Lung (tissue), 13 donors: Measurements from ENCODE around the gene TRIML2. TPM values are rescaled to one million over a fixed set of nuclear protein-coding genes. Genes with fewer than 3 reads are reported as not detected.

Source experiments
- ATAC-seq: fragments of 200-7000 bp; cut with Tn5 transposase; one replicate; pipeline ENCODE4 v1.9.1; 2020; ENCODE audit warnings: moderate number of reproducible peaks; ENCODE audit not compliant: insufficient read depth, low FRiP score
- DNase-seq, 3 donors: peaks; one replicate each; pipeline ENCODE4 v3.0.0-alpha.2; 2013 to 2017
- H3K27ac ChIP-seq, 2 donors: one replicate each; pipeline ENCODE4 v1.5.1; 2013; ENCODE audit warnings: mild to moderate bottlenecking in 2 of 2, moderate library complexity in 2 of 2, control low read depth in 1 of 2, inconsistent platforms in 1 of 2, low read depth in 1 of 2, low read length in 1 of 2
- H3K27me3 ChIP-seq, 3 donors: one replicate each; pipeline ENCODE4 v1.5.1; 2013; ENCODE audit warnings: low read length in 2 of 3; ENCODE audit not compliant: control insufficient read depth in 3 of 3, insufficient read depth in 3 of 3
- H3K36me3 ChIP-seq, 4 donors: one replicate each; pipeline ENCODE4 v1.5.1; 2013; ENCODE audit warnings: low read length in 4 of 4, mild to moderate bottlenecking in 1 of 4, moderate library complexity in 1 of 4; ENCODE audit not compliant: control insufficient read depth in 4 of 4, insufficient read depth in 4 of 4
- H3K4me1 ChIP-seq, 5 donors: one replicate each; pipeline ENCODE4 v1.5.1; 2013; ENCODE audit warnings: low read length in 5 of 5, mild to moderate bottlenecking in 2 of 5, moderate library complexity in 1 of 5; ENCODE audit not compliant: control insufficient read depth in 5 of 5, insufficient read depth in 5 of 5
- H3K4me3 ChIP-seq: one replicate; pipeline ENCODE4 v1.5.1; 2013; ENCODE audit warnings: mild to moderate bottlenecking, control low read depth, moderate library complexity
- H3K9ac ChIP-seq, 2 donors: one replicate each; pipeline ENCODE4 v1.5.1; 2013; ENCODE audit warnings: low read length in 2 of 2, control low read depth in 1 of 2; ENCODE audit not compliant: insufficient read depth in 1 of 2
- H3K9me3 ChIP-seq, 4 donors: one replicate each; pipeline ENCODE4 v1.5.1; 2013; ENCODE audit warnings: low read length in 3 of 4, mild to moderate bottlenecking in 1 of 4, moderate library complexity in 1 of 4; ENCODE audit not compliant: control insufficient read depth in 4 of 4, insufficient read depth in 3 of 4
- WGBS, 2 donors: extraction: QIAGEN DNeasy Blood & Tissue Kit; methylation state at CpG; one replicate each; pipeline ENCODE4 v1.1.7; 2013; 5-methylcytosine and 5-hydroxymethylcytosine counted together
- polyA plus RNA-seq, 2 donors: library from polyadenylated mRNA; stranded (reverse); fragments of 200-250 nt; gene quantifications; one replicate each; pipeline ENCODE4 v1.2.1, GENCODE V29; 2013
- small RNA-seq: library from RNA; depleted of rRNA; stranded (forward); fragments of <200 nt; gene quantifications from one replicate; pipeline ENCODE3, GENCODE V24; 2014; ENCODE audit warnings: low replicate concordance
- total RNA-seq, 2 donors: library from RNA; depleted of rRNA in 1 of 2; stranded (reverse); fragments of >200 nt in 1 of 2; gene quantifications; one replicate each; pipeline ENCODE4 v1.2.1, GENCODE V29; 2014 to 2021
- TF ChIP-seq, protein P1 (sequence below): IDR thresholded peaks from 2 replicates; pipeline ENCODE4 v1.5.1; 2012; ENCODE audit warnings: mild to moderate bottlenecking; ENCODE audit errors: control extremely low read depth, extremely low read depth
- donor health status: control.
- donor health status: control.
- donor health status: Bipolar disorder and iron deficiency.
- donor health status: healthy.
- donor health status: DM: yes; HTN: yes; CAD: no.

TRIML2 gene
- total and polyA plus RNA-seq, 4 donors, result 0.07 to 0.08 TPM; not detected in 2

DNA sequence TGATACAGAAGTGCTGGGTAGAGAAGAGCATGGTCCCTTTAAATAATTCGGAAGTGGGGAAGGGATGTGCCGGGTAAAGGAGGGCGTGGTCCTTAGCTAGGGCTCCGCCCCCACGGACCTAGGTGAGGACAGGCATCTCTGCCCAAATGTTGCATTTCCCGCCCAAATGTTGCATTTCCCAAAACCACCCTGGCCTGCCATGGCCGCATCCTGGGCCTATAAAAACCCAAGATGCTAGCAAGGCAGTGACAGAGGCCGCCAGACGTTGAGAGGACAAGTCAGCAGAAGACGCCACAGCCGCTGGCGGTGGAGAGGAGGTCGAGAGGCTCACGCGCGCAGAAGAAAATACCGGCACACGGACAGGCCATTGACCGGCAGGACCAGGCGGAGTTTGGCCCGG, 67.7 kb downstream of the TRIML2 start:
- H3K27me3 ChIP-seq, result no peaks in the 10 kb centered on the region
- no peak overlapping the region for H3K4me3 ChIP-seq
- TF ChIP-seq, protein P1, sequence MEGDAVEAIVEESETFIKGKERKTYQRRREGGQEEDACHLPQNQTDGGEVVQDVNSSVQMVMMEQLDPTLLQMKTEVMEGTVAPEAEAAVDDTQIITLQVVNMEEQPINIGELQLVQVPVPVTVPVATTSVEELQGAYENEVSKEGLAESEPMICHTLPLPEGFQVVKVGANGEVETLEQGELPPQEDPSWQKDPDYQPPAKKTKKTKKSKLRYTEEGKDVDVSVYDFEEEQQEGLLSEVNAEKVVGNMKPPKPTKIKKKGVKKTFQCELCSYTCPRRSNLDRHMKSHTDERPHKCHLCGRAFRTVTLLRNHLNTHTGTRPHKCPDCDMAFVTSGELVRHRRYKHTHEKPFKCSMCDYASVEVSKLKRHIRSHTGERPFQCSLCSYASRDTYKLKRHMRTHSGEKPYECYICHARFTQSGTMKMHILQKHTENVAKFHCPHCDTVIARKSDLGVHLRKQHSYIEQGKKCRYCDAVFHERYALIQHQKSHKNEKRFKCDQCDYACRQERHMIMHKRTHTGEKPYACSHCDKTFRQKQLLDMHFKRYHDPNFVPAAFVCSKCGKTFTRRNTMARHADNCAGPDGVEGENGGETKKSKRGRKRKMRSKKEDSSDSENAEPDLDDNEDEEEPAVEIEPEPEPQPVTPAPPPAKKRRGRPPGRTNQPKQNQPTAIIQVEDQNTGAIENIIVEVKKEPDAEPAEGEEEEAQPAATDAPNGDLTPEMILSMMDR, result no peak
- ATAC-seq, result no peak
- no peaks in the 10 kb centered on the region for H3K36me3 ChIP-seq
- H3K9ac ChIP-seq, result no peak overlapping the region
- WGBS, 2 donors, result 82 to 88% methylated on average over 21 of the region's 21 CpGs
- H3K27ac ChIP-seq, result no peak overlapping the region
- H3K9me3 ChIP-seq, result peaks cover 0 to 5% (median 0%) of the 10 kb centered on the region in 4 donors
- DNase-seq, result no peak
- no peaks in the 10 kb centered on the region for H3K4me1 ChIP-seq

Small RNAs within 50 kb of the gene (small RNA-seq; reads per million reads assigned to genes)
- not detected for gene RNU6-173P

Other genes starting within 250 kb of the TRIML2 start
- gene ZFP42, start 113.8 kb downstream of the TRIML2 start, total RNA-seq, result under 1 TPM; 0.12 to 0.91 TPM
- under 1 TPM; 0.03 to 0.35 TPM for gene ZFP42, start 113.8 kb downstream of the TRIML2 start, polyA plus RNA-seq
- gene TRIML1, start 29.8 kb upstream of the TRIML2 start, total RNA-seq, result not detected
- not detected for gene TRIML1, start 29.8 kb upstream of the TRIML2 start, polyA plus RNA-seq